Liver (tissue), 10 donors: ENCODE measurements around the gene CXCR6. TPM values are rescaled to one million over a fixed set of nuclear protein-coding genes. Genes with fewer than 3 reads are reported as not detected.
"Not testable (repeated sequence)": the region's sequence is repeated elsewhere in the genome, so short reads cannot be mapped to it uniquely, and the experiment has no call there.

Experiments
- DNase-seq: peaks from one replicate; pipeline ENCODE4 v3.0.0-alpha.2; 2017; ENCODE audit warnings: low spot score
- H3K27ac ChIP-seq, 2 donors: one replicate each; pipeline ENCODE4 v1.7.0; 2013; ENCODE audit warnings: inconsistent platforms in 2 of 2, low read length in 2 of 2, control low read depth in 1 of 2, low read depth in 1 of 2, mild to moderate bottlenecking in 1 of 2
- H3K27me3 ChIP-seq, 4 donors: one replicate each; pipeline versions ENCODE4 v1.6.1 to v1.7.0; 2013; ENCODE audit warnings: low read length in 3 of 4, inconsistent platforms in 1 of 4, mild to moderate bottlenecking in 1 of 4, moderate library complexity in 1 of 4; ENCODE audit not compliant: control insufficient read depth in 4 of 4, insufficient read depth in 4 of 4
- H3K36me3 ChIP-seq, 4 donors: one replicate each; pipeline versions ENCODE4 v1.6.1 to v1.7.0; 2013; ENCODE audit warnings: low read length in 3 of 4, mild to moderate bottlenecking in 3 of 4, low read depth in 1 of 4, moderate library complexity in 1 of 4; ENCODE audit not compliant: control insufficient read depth in 4 of 4, insufficient read depth in 3 of 4
- H3K4me1 ChIP-seq, 4 donors: one replicate each; pipeline versions ENCODE4 v1.6.1 to v1.7.0; 2013; ENCODE audit warnings: low read length in 3 of 4, mild to moderate bottlenecking in 3 of 4, moderate library complexity in 1 of 4; ENCODE audit not compliant: control insufficient read depth in 4 of 4, insufficient read depth in 4 of 4
- H3K4me3 ChIP-seq, 3 donors: one replicate each; pipeline versions ENCODE4 v1.6.1 to v1.7.0; 2013; ENCODE audit warnings: low read length in 3 of 3, control low read depth in 1 of 3, low read depth in 1 of 3, mild to moderate bottlenecking in 1 of 3
- H3K9ac ChIP-seq, 2 donors: one replicate each; pipeline ENCODE4 v1.7.0; 2013; ENCODE audit warnings: low read length in 2 of 2, mild to moderate bottlenecking in 2 of 2, moderate library complexity in 2 of 2, control low read depth in 1 of 2, low read depth in 1 of 2
- H3K9me3 ChIP-seq, 4 donors: one replicate each; pipeline versions ENCODE4 v1.6.1 to v1.7.0; 2013; ENCODE audit warnings: low read length in 3 of 4; ENCODE audit not compliant: control insufficient read depth in 4 of 4
- CTCF ChIP-seq: fragments of 150-350 bp; IDR thresholded peaks from 2 replicates; pipeline ENCODE4 v1.5.1; 2017; ENCODE audit warnings: improper control_type of control experiment, low read depth, low read length; ENCODE audit not compliant: missing input control
- EGR1 ChIP-seq, 2 donors: IDR thresholded peaks; 2 replicates each; pipeline ENCODE4 v1.6.1; 2016 to 2018; ENCODE audit warnings: antibody characterized with exemption in 2 of 2, low read depth in 2 of 2
- FOXA1 ChIP-seq: IDR thresholded peaks from 2 replicates; pipeline ENCODE4 v1.6.1; 2016; ENCODE audit warnings: antibody characterized with exemption
- FOXA2 ChIP-seq: IDR thresholded peaks from 2 replicates; pipeline ENCODE4 v1.6.1; 2016; ENCODE audit warnings: antibody characterized with exemption
- GABPA ChIP-seq, 2 donors: IDR thresholded peaks in 1 of 2; conservative IDR thresholded peaks in 1 of 2; 2 replicates each; pipeline ENCODE4 v1.6.1; 2016; ENCODE audit warnings: antibody characterized with exemption in 2 of 2, mild to moderate bottlenecking in 1 of 2, moderate library complexity in 1 of 2
- HNF4G ChIP-seq: IDR thresholded peaks from 2 replicates; pipeline ENCODE4 v1.6.1; 2016; ENCODE audit warnings: antibody characterized with exemption
- JUND ChIP-seq, 2 donors: IDR thresholded peaks; 2 replicates each; pipeline ENCODE4 v1.6.1; 2016; ENCODE audit warnings: antibody characterized with exemption in 2 of 2
- NR2F2 ChIP-seq: IDR thresholded peaks from 2 replicates; pipeline ENCODE4 v1.6.1; 2016; ENCODE audit warnings: antibody characterized with exemption
- RAD21 ChIP-seq, 2 donors: IDR thresholded peaks; 2 replicates each; pipeline ENCODE4 v1.6.1; 2016; ENCODE audit warnings: antibody characterized with exemption in 2 of 2, mild to moderate bottlenecking in 2 of 2
- REST ChIP-seq: IDR thresholded peaks from 2 replicates; pipeline ENCODE4 v1.6.1; 2016; ENCODE audit warnings: antibody characterized with exemption, mild to moderate bottlenecking
- RXRA ChIP-seq, 2 donors: IDR thresholded peaks; 2 replicates each; pipeline ENCODE4 v1.6.1; 2017 to 2018; ENCODE audit warnings: antibody characterized with exemption in 2 of 2, mild to moderate bottlenecking in 1 of 2
- SP1 ChIP-seq: IDR thresholded peaks from 2 replicates; pipeline ENCODE4 v1.6.1; 2018; ENCODE audit warnings: antibody characterized with exemption, mild to moderate bottlenecking
- ZBTB33 ChIP-seq: IDR thresholded peaks from 2 replicates; pipeline ENCODE4 v1.6.1; 2016; ENCODE audit warnings: antibody characterized with exemption
- whole genome bisulfite sequencing: extraction: QIAGEN DNeasy Blood & Tissue Kit; methylation state at CpG from one replicate; pipeline ENCODE4 v1.1.7; 2013; 5-methylcytosine and 5-hydroxymethylcytosine counted together
- polyA plus RNA-seq, 2 donors: library from polyadenylated mRNA; stranded (reverse) in 1 of 2; unstranded in 1 of 2; fragments of 200-250 nt in 1 of 2; fragments of >200 nt in 1 of 2; fragmentation: Nextera tagmentation in 1 of 2; extraction: Ambion mirVana in 1 of 2; gene quantifications; one replicate each; pipeline versions ENCODE4 v1.2.1 to v1.2.3, GENCODE V29; 2013 to 2015
- small RNA-seq: library from RNA; depleted of rRNA; stranded (forward); fragments of <200 nt; gene quantifications from one replicate; pipeline ENCODE3, GENCODE V24; 2014
- total RNA-seq, 2 donors: library from RNA; depleted of rRNA; stranded (reverse); fragments of >200 nt; gene quantifications; one replicate each; pipeline ENCODE4 v1.2.3, GENCODE V29; 2014
- donor health status: healthy.
- donor health status: healthy.
- donor health status: healthy.
- donor health status: healthy.
- donor health status: healthy.

CXCR6 gene
- total and polyA plus RNA-seq, 4 donors: 0.60 to 2.9 (median 0.96) TPM

- not testable (repeated sequence) for H3K36me3 ChIP-seq, H3K9ac ChIP-seq, H3K27ac ChIP-seq, DNase-seq, H3K27me3 ChIP-seq, H3K4me3 ChIP-seq, H3K9me3 ChIP-seq
- WGBS: 95% methylated on average over 19 of the region's 19 CpGs
- peaks cover 10 to 25% (median 14%) of the 10 kb centered on the region in 4 donors for H3K4me1 ChIP-seq
Measured at GRCh38 chr3:45997499-45997898, 54.2 kb downstream of the CXCR6 start.

GRCh38 chr3:45997942-45998341, 54.7 kb downstream of the CXCR6 start:
- no peak overlapping the region for H3K27ac ChIP-seq
- no peaks in the 10 kb centered on the region for H3K36me3 ChIP-seq
- no peaks in the 10 kb centered on the region for H3K27me3 ChIP-seq
- peaks cover 6 to 20% (median 10%) of the 10 kb centered on the region in 4 donors for H3K4me1 ChIP-seq
- TF ChIP-seq SP1: no peak
- TF ChIP-seq RXRA (IDR thresholded peaks at IDR 0.05): no peak
- no peak for TF ChIP-seq FOXA2
- TF ChIP-seq CTCF: no peak
- no peak for TF ChIP-seq EGR1 (IDR thresholded peaks at IDR 0.05; ENCODE audit: low read depth in 2 of 2)
- no peak for TF ChIP-seq ZBTB33
- no peak for TF ChIP-seq NR2F2
- no peak for TF ChIP-seq FOXA1
- no peak for TF ChIP-seq HNF4G
- no peak for TF ChIP-seq GABPA (IDR thresholded peaks at IDR 0.05 in 1 of 2, conservative IDR thresholded peaks at IDR 0.05 in 1 of 2)
- no peak for TF ChIP-seq RAD21 (IDR thresholded peaks at IDR 0.05)
- no peak for TF ChIP-seq REST
- no peak for TF ChIP-seq JUND (IDR thresholded peaks at IDR 0.05)
- H3K4me3 ChIP-seq: no peak overlapping the region
- H3K9me3 ChIP-seq: no peaks in the 10 kb centered on the region
- no peak overlapping the region for H3K9ac ChIP-seq
- DNase-seq: no peak
- 88% methylated on average over 2 of the region's 2 CpGs for WGBS

Small RNA genes lying within 50 kb of the gene (small RNA-seq; reads per million reads assigned to genes)
- gene RF00019: not detected

Other genes with a start within 250 kb of the CXCR6 start
- under 1 TPM in 1 of 2 donors, not detected in 1; 0.08 TPM for gene SLC6A20, start 146.9 kb upstream of the CXCR6 start, total RNA-seq
- gene SLC6A20, start 146.9 kb upstream of the CXCR6 start, polyA plus RNA-seq: under 1 TPM; 0.10 to 0.16 TPM
- gene LZTFL1, start 101.3 kb upstream of the CXCR6 start, total RNA-seq: 10 to 100 TPM in 1 of 2 donors, 1 to 10 TPM in 1; 5.2 to 11.8 TPM
- gene LZTFL1, start 101.3 kb upstream of the CXCR6 start, polyA plus RNA-seq: 1 to 10 TPM; 3.4 to 6.2 TPM
- gene CCR9, start 56.9 kb upstream of the CXCR6 start, total RNA-seq: under 1 TPM in 1 of 2 donors, not detected in 1; 0.28 TPM
- not detected for gene CCR9, start 56.9 kb upstream of the CXCR6 start, polyA plus RNA-seq
- gene FYCO1, start 52.4 kb downstream of the CXCR6 start, total RNA-seq: 10 to 100 TPM; 11.9 to 17.1 TPM
- 1 to 10 TPM; 3.0 to 8.5 TPM for gene FYCO1, start 52.4 kb downstream of the CXCR6 start, polyA plus RNA-seq
- under 1 TPM in 1 of 2 donors, not detected in 1; under 0.01 TPM for gene XCR1, start 84.0 kb downstream of the CXCR6 start, total RNA-seq
- gene XCR1, start 84.0 kb downstream of the CXCR6 start, polyA plus RNA-seq: under 1 TPM; 0.03 to 0.08 TPM